Muscle of leg (tissue), 11 donors: ENCODE results near the gene CD79A. TPM values are rescaled to one million over a fixed set of nuclear protein-coding genes. Genes with fewer than 3 reads are reported as not detected.

Experiments used
- DNase-seq: peaks from one replicate; pipeline ENCODE4 v3.0.0; 2013
- H3K27ac ChIP-seq: one replicate; pipeline ENCODE4 v1.5.1; 2013; ENCODE audit warnings: mild to moderate bottlenecking, low read length, control low read depth
- H3K27me3 ChIP-seq: one replicate; pipeline ENCODE4 v1.6.1; 2013; ENCODE audit warnings: low read length; ENCODE audit not compliant: control insufficient read depth, insufficient read depth
- H3K36me3 ChIP-seq: one replicate; pipeline ENCODE4 v1.6.1; 2013; ENCODE audit warnings: low read length; ENCODE audit not compliant: control insufficient read depth, insufficient read depth
- H3K4me1 ChIP-seq: one replicate; pipeline ENCODE4 v1.6.1; 2013; ENCODE audit warnings: low read length; ENCODE audit not compliant: control insufficient read depth, insufficient read depth
- H3K4me3 ChIP-seq: one replicate; pipeline ENCODE4 v1.5.1; 2013; ENCODE audit warnings: low read length, control low read depth
- H3K9me3 ChIP-seq: replicated peaks from 2 replicates; pipeline ENCODE4 v1.6.1; 2013; ENCODE audit warnings: low read depth, low read length; ENCODE audit not compliant: control insufficient read depth
- WGBS: methylation state at CpG from one replicate; pipeline ENCODE4 v1.1.5; 2013; ENCODE audit warnings: missing lambda C conversion rate; ENCODE audit not compliant: insufficient coverage; 5-methylcytosine and 5-hydroxymethylcytosine counted together
- polyA plus RNA-seq, 8 donors: library from polyadenylated mRNA; unstranded; fragments of 120-200 nt; gene quantifications; one replicate each; pipeline versions ENCODE4 v1.2.1 to v1.2.3, GENCODE V29; 2013; ENCODE audit warnings: inconsistent platforms in 1 of 8, low replicate concordance in 1 of 8; ENCODE audit not compliant: insufficient read length in 8 of 8, insufficient read depth in 1 of 8
- total RNA-seq: library from RNA; stranded (reverse); fragments of 120-200 nt; gene quantifications from one replicate; pipeline ENCODE4 v1.2.4, GENCODE V29; 2013

Gene CD79A
- total and polyA plus RNA-seq, 9 donors, result 0.49 to 1.8 (median 0.88) TPM

GRCh38 chr19:41862445-41862986 is 14.6 kb upstream of the CD79A start:
- Histone ChIP-seq H3K9me3 (no peaks in the 10 kb centered on the region), H3K27me3 (no peaks in the 10 kb centered on the region), H3K4me1 (peaks cover 25% of the 10 kb centered on the region), H3K36me3 (peaks cover 59% of the 10 kb centered on the region), H3K27ac (no peak overlapping the region), H3K4me3 (no peak overlapping the region)
- DNase-seq, result no peak
- no CpG with 5 or more reads among the region's 2 CpGs for WGBS

- no peak for DNase-seq
- Histone ChIP-seq H3K27ac (no peak overlapping the region), H3K4me3 (no peak overlapping the region), H3K27me3 (no peaks in the 10 kb centered on the region), H3K36me3 (peaks cover 66% of the 10 kb centered on the region), H3K4me1 (peaks cover 25% of the 10 kb centered on the region), H3K9me3 (no peaks in the 10 kb centered on the region)
- WGBS, result 86% methylated on average over 5 of the region's 11 CpGs
These were observed 13.7 kb upstream of the CD79A start for GRCh38 chr19:41863209-41863931.

GRCh38 chr19:41864374-41864773 is 12.7 kb upstream of the CD79A start:
- Histone ChIP-seq H3K27ac (no peak overlapping the region), H3K27me3 (no peaks in the 10 kb centered on the region), H3K9me3 (no peaks in the 10 kb centered on the region), H3K4me3 (no peak overlapping the region), H3K36me3 (peaks cover 76% of the 10 kb centered on the region), H3K4me1 (peaks cover 22% of the 10 kb centered on the region)
- no peak for DNase-seq
- 92% methylated on average over 4 of the region's 5 CpGs for WGBS

GRCh38 chr19:41866284-41866683 is 10.8 kb upstream of the CD79A start:
- Histone ChIP-seq H3K4me1 (peaks cover 15% of the 10 kb centered on the region), H3K27ac (no peak overlapping the region), H3K4me3 (no peak overlapping the region), H3K27me3 (no peaks in the 10 kb centered on the region), H3K36me3 (peaks cover 88% of the 10 kb centered on the region), H3K9me3 (no peaks in the 10 kb centered on the region)
- no peak for DNase-seq
- 85% methylated on average over 3 of the region's 3 CpGs for WGBS

GRCh38 chr19:41868120-41868988 is 8.7 kb upstream of the CD79A start:
- Histone ChIP-seq H3K9me3 (no peaks in the 10 kb centered on the region), H3K27me3 (no peaks in the 10 kb centered on the region), H3K36me3 (peaks cover 75% of the 10 kb centered on the region), H3K4me3 (no peak overlapping the region), H3K4me1 (peaks cover 8% of the 10 kb centered on the region), H3K27ac (no peak overlapping the region)
- WGBS, result 73% methylated on average over 8 of the region's 10 CpGs
- no peak for DNase-seq

- no peak for DNase-seq
These were observed 8.1 kb upstream of the CD79A start for GRCh38 chr19:41868989-41869300.

GRCh38 chr19:41869374-41869955 is 7.6 kb upstream of the CD79A start:
- Histone ChIP-seq H3K27ac (no peak overlapping the region), H3K27me3 (no peaks in the 10 kb centered on the region), H3K36me3 (peaks cover 65% of the 10 kb centered on the region), H3K4me1 (peaks cover 8% of the 10 kb centered on the region), H3K9me3 (no peaks in the 10 kb centered on the region), H3K4me3 (no peak overlapping the region)
- WGBS, result 63% methylated on average over 10 of the region's 13 CpGs
- DNase-seq, result no peak

More at GRCh38 chr19:41868989-41869300, 8.1 kb upstream of the CD79A start:
- H3K36me3 ChIP-seq, result peaks cover 70% of the 10 kb centered on the region
- H3K27me3 ChIP-seq, result no peaks in the 10 kb centered on the region
- H3K9me3 ChIP-seq, result no peaks in the 10 kb centered on the region
- H3K4me1 ChIP-seq, result peaks cover 8% of the 10 kb centered on the region
- whole genome bisulfite sequencing, result 87% methylated on average over 8 of the region's 12 CpGs
- no peak overlapping the region for H3K27ac ChIP-seq
- no peak overlapping the region for H3K4me3 ChIP-seq

GRCh38 chr19:41870401-41870873 is 6.6 kb upstream of the CD79A start:
- Histone ChIP-seq H3K27ac (no peak overlapping the region), H3K4me3 (no peak overlapping the region), H3K36me3 (peaks cover 55% of the 10 kb centered on the region), H3K9me3 (no peaks in the 10 kb centered on the region), H3K27me3 (no peaks in the 10 kb centered on the region), H3K4me1 (peaks cover 8% of the 10 kb centered on the region)
- DNase-seq, result no peak
- no CpG with 5 or more reads among the region's 3 CpGs for WGBS

GRCh38 chr19:41871573-41872383 is 5.3 kb upstream of the CD79A start:
- peak; percentile 47 for DNase-seq
- Histone ChIP-seq H3K4me3 (no peak overlapping the region), H3K27ac (peak overlapping the region; percentile 29), H3K36me3 (peaks cover 47% of the 10 kb centered on the region), H3K9me3 (no peaks in the 10 kb centered on the region), H3K27me3 (no peaks in the 10 kb centered on the region), H3K4me1 (peaks cover 8% of the 10 kb centered on the region)
- WGBS, result 61% methylated on average over 10 of the region's 16 CpGs
